Upper lobe of left lung (tissue), 6 donors: ENCODE results near the gene LMOD1. TPM values are rescaled to one million over a fixed set of nuclear protein-coding genes. Genes with fewer than 3 reads are reported as not detected.
"Not testable (repeated sequence)": the region's sequence is repeated elsewhere in the genome, so short reads cannot be mapped to it uniquely, and the experiment has no call there.

ENCODE experiments used
- ATAC-seq, 2 donors: fragments of 200-7000 bp; cut with Tn5 transposase; one replicate each; pipeline ENCODE4 v1.9.1; 2022; ENCODE audit warnings: mild to moderate bottlenecking in 2 of 2, moderate library complexity in 2 of 2; ENCODE audit not compliant: low FRiP score in 2 of 2
- DNase-seq, 2 donors: peaks; one replicate each; pipeline ENCODE4 v3.0.0-alpha.2; 2019 to 2020
- H3K27ac ChIP-seq, 4 donors: fragments of 200-600 bp; sonication (generic); one replicate each; pipeline ENCODE4 v1.5.1; 2016 to 2019
- H3K27me3 ChIP-seq, 4 donors: fragments of 200-600 bp; sonication (generic); one replicate each; pipeline ENCODE4 v1.5.1; 2017 to 2019
- H3K36me3 ChIP-seq, 4 donors: fragments of 200-600 bp; sonication (generic); one replicate each; pipeline ENCODE4 v1.5.1; 2016 to 2019
- H3K4me1 ChIP-seq, 4 donors: fragments of 200-600 bp; sonication (generic); one replicate each; pipeline ENCODE4 v1.5.1; 2018 to 2019
- H3K4me3 ChIP-seq, 4 donors: fragments of 200-600 bp; sonication (generic); one replicate each; pipeline ENCODE4 v1.5.1; 2017 to 2019; ENCODE audit warnings: mild to moderate bottlenecking in 2 of 4, moderate library complexity in 1 of 4
- H3K9me3 ChIP-seq, 4 donors: fragments of 200-600 bp; sonication (generic); one replicate each; pipeline ENCODE4 v1.5.1; 2018 to 2019
- EP300 ChIP-seq, 4 donors: sonication (generic); formaldehyde crosslinking; IDR thresholded peaks; one replicate each; pipeline ENCODE4 v1.5.1; 2017; ENCODE audit warnings: antibody characterized with exemption in 4 of 4, control low read depth in 2 of 4
- POLR2A ChIP-seq, 4 donors: fragments of 450-650 bp; IDR thresholded peaks; one replicate each; pipeline ENCODE4 v1.5.1; 2016 to 2017; ENCODE audit warnings: antibody characterized with exemption in 4 of 4, mild to moderate bottlenecking in 2 of 4
- POLR2AphosphoS5 ChIP-seq, 2 donors: sonication (generic); formaldehyde crosslinking; IDR thresholded peaks; one replicate each; pipeline ENCODE4 v1.5.1; 2017; ENCODE audit warnings: antibody characterized with exemption in 2 of 2
- WGBS, 2 donors: methylation state at CpG; one replicate each; pipeline ENCODE4 v1.1.5; 2017 to 2018; 5-methylcytosine and 5-hydroxymethylcytosine counted together
- total RNA-seq, 6 donors: library from RNA; depleted of rRNA in 4 of 6; stranded (reverse); fragments of >200 nt in 4 of 6; gene quantifications; one replicate each; pipeline versions ENCODE4 v1.1.0 to v1.2.1, GENCODE V29; 2016 to 2021
- TF ChIP-seq, protein P1 (sequence below), 6 experiments: fragments of 450-650 bp in 4 of 6; fragments of 200-600 bp in 2 of 6; sonication (generic) in 2 of 6; IDR thresholded peaks; one replicate each; pipeline ENCODE4 v1.5.1; 2016 to 2019; ENCODE audit warnings: antibody characterized with exemption in 6 of 6
- donor health status: DM: no; HTN: no; CAD: no; lungs with moderate emphysema.
- donor health status: DM: no; HTN: yes; CAD: no; lungs with severe emphysema.

LMOD1 gene
- total RNA-seq, 6 donors from 2014 or later, result 16.6 to 28.1 (median 22.9) TPM

- Histone ChIP-seq H3K9me3 (no peaks in the 10 kb centered on the region), H3K27me3 (no peaks in the 10 kb centered on the region), H3K27ac (peak overlapping the region; percentile 25 to 61 (median 42)), H3K36me3 (no peaks in the 10 kb centered on the region), H3K4me1 (peaks cover 0 to 7% (median 0%) of the 10 kb centered on the region in 4 donors), H3K4me3 (no peak overlapping the region)
- WGBS, 2 donors, result 57 to 58% methylated on average over 6 of the region's 6 CpGs
- TF ChIP-seq, protein P1, sequence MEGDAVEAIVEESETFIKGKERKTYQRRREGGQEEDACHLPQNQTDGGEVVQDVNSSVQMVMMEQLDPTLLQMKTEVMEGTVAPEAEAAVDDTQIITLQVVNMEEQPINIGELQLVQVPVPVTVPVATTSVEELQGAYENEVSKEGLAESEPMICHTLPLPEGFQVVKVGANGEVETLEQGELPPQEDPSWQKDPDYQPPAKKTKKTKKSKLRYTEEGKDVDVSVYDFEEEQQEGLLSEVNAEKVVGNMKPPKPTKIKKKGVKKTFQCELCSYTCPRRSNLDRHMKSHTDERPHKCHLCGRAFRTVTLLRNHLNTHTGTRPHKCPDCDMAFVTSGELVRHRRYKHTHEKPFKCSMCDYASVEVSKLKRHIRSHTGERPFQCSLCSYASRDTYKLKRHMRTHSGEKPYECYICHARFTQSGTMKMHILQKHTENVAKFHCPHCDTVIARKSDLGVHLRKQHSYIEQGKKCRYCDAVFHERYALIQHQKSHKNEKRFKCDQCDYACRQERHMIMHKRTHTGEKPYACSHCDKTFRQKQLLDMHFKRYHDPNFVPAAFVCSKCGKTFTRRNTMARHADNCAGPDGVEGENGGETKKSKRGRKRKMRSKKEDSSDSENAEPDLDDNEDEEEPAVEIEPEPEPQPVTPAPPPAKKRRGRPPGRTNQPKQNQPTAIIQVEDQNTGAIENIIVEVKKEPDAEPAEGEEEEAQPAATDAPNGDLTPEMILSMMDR (IDR thresholded peaks at IDR 0.05), result no peak
- ATAC-seq, result no peak
- DNase-seq, result no peak
Measured at GRCh38 chr1:201905234-201905890, 41.0 kb downstream of the LMOD1 start.

- DNase-seq (no peak), ATAC-seq (peak in 1 of 2 donors; percentile 81)
- WGBS, 2 donors, result 36 to 58% methylated on average over 2 to 6 of the region's 6 CpGs
Measured at GRCh38 chr1:201904579-201904978, 41.8 kb downstream of the LMOD1 start.

DNA sequence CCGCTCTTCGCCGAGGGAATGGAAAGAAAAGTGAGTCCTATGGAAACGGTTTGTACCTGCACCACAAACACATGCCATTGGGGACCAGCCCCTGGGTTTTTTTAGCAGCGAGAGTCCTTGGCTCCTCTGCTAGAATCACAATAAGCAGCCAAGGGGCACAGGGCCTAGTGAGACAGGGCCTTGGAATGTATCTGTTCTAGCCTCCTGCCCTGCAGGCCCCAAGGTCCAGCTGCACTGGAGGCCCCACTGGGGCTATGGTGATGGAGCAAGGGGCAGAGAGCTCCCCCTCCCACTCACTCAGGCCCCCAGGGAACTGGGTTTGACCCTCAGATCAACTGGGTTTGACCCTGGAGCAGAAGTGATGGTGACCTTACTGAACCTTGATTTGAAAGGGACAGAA lies 43.2 kb downstream of the LMOD1 start:
- ATAC-seq (peak in 1 of 2 donors; percentile 29), DNase-seq (no peak)
- H3K27ac ChIP-seq, result peak overlapping the region; percentile 31 to 57 (median 46)
- peaks cover 0 to 7% (median 0%) of the 10 kb centered on the region in 4 donors for H3K4me1 ChIP-seq
- H3K4me3 ChIP-seq, result no peak overlapping the region
- TF ChIP-seq POLR2AphosphoS5 (IDR thresholded peaks at IDR 0.05) (no peak), POLR2A (IDR thresholded peaks at IDR 0.05) (no peak), EP300 (IDR thresholded peaks at IDR 0.05) (no peak)
- TF ChIP-seq, protein P1 (IDR thresholded peaks at IDR 0.05), result no peak
- H3K36me3 ChIP-seq, result peaks cover 0 to under 1% (median 0%) of the 10 kb centered on the region in 4 donors
- H3K9me3 ChIP-seq, result no peaks in the 10 kb centered on the region
- H3K27me3 ChIP-seq, result no peaks in the 10 kb centered on the region
- 82 to 89% methylated on average over 5 of the region's 5 CpGs for WGBS, 2 donors

More at GRCh38 chr1:201904579-201904978, 41.8 kb downstream of the LMOD1 start:
- Histone ChIP-seq H3K4me3 (no peak overlapping the region), H3K27ac (peak overlapping the region in 3 of 4 donors; percentile 31 to 57 (median 48)), H3K9me3 (no peaks in the 10 kb centered on the region), H3K4me1 (peaks cover 0 to 7% (median 0%) of the 10 kb centered on the region in 4 donors), H3K27me3 (no peaks in the 10 kb centered on the region), H3K36me3 (no peaks in the 10 kb centered on the region)
- no peak for TF ChIP-seq POLR2A (IDR thresholded peaks at IDR 0.05)
- no peak for TF ChIP-seq POLR2AphosphoS5 (IDR thresholded peaks at IDR 0.05)
- no peak for TF ChIP-seq EP300 (IDR thresholded peaks at IDR 0.05)
- TF ChIP-seq, protein P1 (IDR thresholded peaks at IDR 0.05), result no peak

GRCh38 chr1:201902198-201902597 lies 44.1 kb downstream of the LMOD1 start:
- Histone ChIP-seq H3K36me3 (peaks cover 0 to 8% (median 0%) of the 10 kb centered on the region in 4 donors), H3K9me3 (no peaks in the 10 kb centered on the region), H3K27ac (peak overlapping the region in 1 of 4 donors; percentile 18), H3K4me1 (peaks cover 0 to 7% (median 0%) of the 10 kb centered on the region in 4 donors), H3K4me3 (no peak overlapping the region), H3K27me3 (no peaks in the 10 kb centered on the region)
- ATAC-seq (no peak), DNase-seq (no peak)
- 82 to 92% methylated on average over 2 to 3 of the region's 3 CpGs for WGBS, 2 donors
- TF ChIP-seq EP300 (IDR thresholded peaks at IDR 0.05) (no peak), POLR2A (IDR thresholded peaks at IDR 0.05) (no peak), POLR2AphosphoS5 (IDR thresholded peaks at IDR 0.05) (no peak)
- TF ChIP-seq, protein P1 (IDR thresholded peaks at IDR 0.05), result no peak

DNA sequence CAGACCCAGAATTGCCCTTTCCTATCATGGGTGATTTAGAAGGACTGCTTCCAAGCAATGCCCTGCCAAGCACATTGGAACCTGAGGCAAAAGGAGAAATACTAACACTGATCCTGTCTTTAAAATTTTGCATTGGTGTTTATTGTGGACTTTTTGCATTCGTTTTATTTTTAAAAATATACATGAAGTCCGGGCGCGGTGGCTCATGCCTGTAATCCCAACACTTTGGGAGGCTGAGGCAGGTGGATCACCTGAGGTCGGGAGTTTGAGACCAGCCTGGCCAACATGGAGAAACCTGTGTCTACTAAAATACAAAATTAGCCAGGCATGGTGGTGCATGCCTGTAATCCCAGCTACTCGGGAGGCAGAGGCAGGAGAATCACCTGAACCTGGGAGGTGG lies 45.3 kb downstream of the LMOD1 start:
- not testable (repeated sequence) for H3K9me3 ChIP-seq, DNase-seq, H3K27me3 ChIP-seq, H3K27ac ChIP-seq, H3K36me3 ChIP-seq, ATAC-seq, H3K4me3 ChIP-seq
- H3K4me1 ChIP-seq, result peaks cover 0 to 11% (median 3%) of the 10 kb centered on the region in 4 donors
- whole genome bisulfite sequencing, 2 donors, result 85 to 91% methylated on average over 6 of the region's 6 CpGs
